Fibroblast of lung (primary cell): ENCODE data around the gene DTX1.

ENCODE experiments used
- CTCF ChIP-seq, 2 donors: IDR thresholded peaks in 1 of 2; conservative IDR thresholded peaks in 1 of 2; 1 replicate in 1 of 2; 2 replicates in 1 of 2; pipeline ENCODE4 v1.5.1; 2011 to 2012; ENCODE audit warnings: low read length in 2 of 2, control low read depth in 1 of 2, inconsistent platforms in 1 of 2, low read depth in 1 of 2, mild to moderate bottlenecking in 1 of 2
- EZH2 ChIP-seq: IDR thresholded peaks from 2 replicates; pipeline ENCODE4 v1.5.1; 2012; ENCODE audit warnings: low read length, control low read depth, mild to moderate bottlenecking; ENCODE audit errors: missing control alignments

- TF ChIP-seq CTCF (conservative IDR thresholded peaks at IDR 0.05 in 1 of 2, IDR thresholded peaks at IDR 0.05 in 1 of 2; ENCODE audit: low read depth in 1 of 2, low read length in 2 of 2) (no peak), EZH2 (no peak)
Observed at GRCh38 chr12:113014565-113014964, 42.0 kb upstream of the DTX1 start.
